Dermis microvascular lymphatic vessel endothelial cell (primary cell): ENCODE measurements around the gene CISD1. TPM values are rescaled to one million over a fixed set of nuclear protein-coding genes. Genes with fewer than 3 reads are reported as not detected.
A peak's percentile ranks its signal among the peaks of the same experiment; 100 is the strongest.

Experiments used
- DNase-seq, 2 donors: peaks; one replicate each; pipeline versions ENCODE4 v3.0.0 to v3.0.0-alpha.2; 2010; ENCODE audit warnings: low read depth in 2 of 2
- total RNA-seq: library from RNA; depleted of rRNA; stranded (reverse); fragments of >200 nt; gene quantifications from 2 replicates; pipeline ENCODE4 v1.2.1, GENCODE V29; 2014

The CISD1 gene
- total RNA-seq, 1 donor from 2014 or later = 20.3 TPM

DNA sequence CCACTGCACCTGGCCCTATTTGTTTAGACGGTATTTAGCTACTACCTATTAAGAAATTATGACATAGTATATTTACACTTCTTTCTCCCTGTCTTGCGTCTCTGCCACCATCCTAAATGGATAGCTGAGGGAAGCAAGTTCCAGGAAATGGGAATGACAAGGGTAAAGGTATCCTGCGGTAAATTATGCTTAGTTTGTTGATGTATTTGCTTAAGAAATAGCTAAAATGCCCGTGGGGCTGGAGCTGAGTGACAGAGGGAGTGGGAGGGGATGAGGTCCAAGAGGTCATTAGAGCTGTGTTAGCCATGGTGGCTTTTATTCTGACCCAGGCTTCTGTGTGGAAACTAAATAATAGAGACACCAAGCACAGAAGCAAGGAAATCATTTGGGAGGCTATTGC lies 36.9 kb downstream of the CISD1 start:
- no peak for DNase-seq

GRCh38 chr10:58307676-58308075 lies 38.7 kb downstream of the CISD1 start:
- no peak for DNase-seq

- DNase-seq = no peak
Observed at GRCh38 chr10:58311026-58311425, 42.1 kb downstream of the CISD1 start.

DNA sequence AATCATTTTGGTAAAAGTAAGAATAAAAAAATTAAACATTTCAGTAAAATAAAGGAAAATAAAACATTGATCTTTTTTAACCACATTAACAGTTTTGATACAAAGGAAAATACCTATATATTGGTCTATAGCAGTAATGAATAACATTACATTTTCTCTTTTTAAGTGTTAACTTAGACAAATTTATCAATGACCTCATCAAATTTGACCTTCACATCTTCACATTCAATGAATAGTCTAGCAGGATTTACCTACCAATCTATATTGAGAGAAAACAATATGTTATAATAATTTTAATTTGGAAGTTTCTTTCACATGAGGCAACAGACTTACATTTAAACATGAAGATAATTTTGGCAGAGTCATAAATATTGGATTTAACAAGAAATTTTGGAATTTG lies 47.9 kb downstream of the CISD1 start:
- no peak for DNase-seq

GRCh38 chr10:58318346-58318745 lies 49.4 kb downstream of the CISD1 start:
- DNase-seq = no peak

DNA sequence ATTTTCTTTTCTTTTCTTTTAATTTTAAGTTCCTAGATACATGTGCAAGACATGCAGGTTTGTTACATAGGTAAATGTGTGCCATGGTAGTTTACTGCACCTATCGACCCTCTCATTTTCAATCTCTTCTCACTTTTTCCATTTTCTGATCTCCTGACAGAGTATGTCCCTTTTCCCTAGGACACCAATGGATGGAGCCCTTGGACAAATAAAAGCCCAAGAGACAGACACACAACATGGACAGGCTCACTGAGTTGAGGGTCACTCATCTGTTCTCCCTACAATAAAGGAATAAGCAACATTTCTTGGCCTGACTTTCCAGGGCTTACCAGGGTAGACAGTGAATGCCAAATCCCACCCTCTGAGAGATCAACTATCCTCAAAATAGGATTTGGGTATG lies 50.6 kb downstream of the CISD1 start:
- no peak for DNase-seq

GRCh38 chr10:58320351-58321049 lies 51.5 kb downstream of the CISD1 start:
- DNase-seq = no peak

DNA sequence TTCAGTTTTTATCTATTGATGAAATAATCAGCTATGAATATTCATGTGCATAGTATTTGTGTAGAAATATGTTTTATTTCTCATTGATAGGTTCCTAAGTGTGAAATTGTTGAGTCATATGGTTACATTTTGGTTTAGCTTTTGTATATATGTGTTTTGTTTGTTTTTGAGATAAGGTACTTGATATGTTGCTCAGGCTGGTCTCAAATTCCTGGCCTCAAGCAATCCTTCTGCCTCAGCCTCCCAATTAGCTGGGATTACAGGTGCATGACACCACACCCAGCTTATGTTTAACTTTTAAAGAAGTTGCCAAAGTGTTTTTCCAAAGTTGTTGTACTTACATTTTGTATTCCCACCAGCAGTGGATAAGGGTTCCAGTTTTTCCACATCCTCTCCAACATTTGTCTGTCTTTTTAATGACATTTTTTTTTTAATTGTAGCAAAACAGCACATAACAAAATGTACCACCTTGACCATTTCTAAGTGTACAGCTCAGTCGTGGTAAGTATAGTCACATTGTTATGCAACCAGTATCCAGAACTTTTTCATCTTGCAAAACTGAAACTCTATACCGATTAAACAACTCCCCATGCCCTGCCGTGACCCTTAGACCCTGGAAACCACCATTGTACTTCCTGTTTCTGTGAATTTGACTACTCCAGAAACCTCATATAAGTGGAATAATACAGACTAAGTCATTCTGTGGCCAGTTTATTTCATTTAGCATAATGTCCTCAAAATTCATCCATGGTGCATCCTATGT lies 53.3 kb downstream of the CISD1 start:
- DNase-seq = no peak

GRCh38 chr10:58322835-58323209 lies 53.9 kb downstream of the CISD1 start:
- DNase-seq = no peak

- no peak for DNase-seq
Observed at GRCh38 chr10:58326967-58327381, 58.0 kb downstream of the CISD1 start.

- no peak for DNase-seq
Observed at GRCh38 chr10:58328233-58328632, 59.3 kb downstream of the CISD1 start.

DNA sequence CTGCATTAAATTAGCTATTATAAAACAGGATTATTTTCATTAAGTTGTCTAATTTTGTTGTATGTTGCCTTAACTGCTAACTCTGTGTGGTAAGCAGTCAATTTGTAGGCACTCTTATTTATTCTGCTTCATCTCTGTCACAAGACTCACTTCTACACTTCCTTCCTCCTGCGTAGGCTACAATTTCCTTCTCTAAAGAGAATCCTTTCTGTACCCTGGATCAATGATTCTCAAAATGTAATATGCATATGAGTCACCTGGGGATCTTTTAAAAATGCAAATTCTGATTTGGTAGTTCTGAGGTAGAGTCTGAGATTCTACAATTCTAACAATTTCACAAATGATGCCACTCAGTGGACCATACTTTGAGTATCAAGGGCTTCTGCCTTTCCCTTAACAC lies 61.5 kb downstream of the CISD1 start:
- DNase-seq = no peak

DNA sequence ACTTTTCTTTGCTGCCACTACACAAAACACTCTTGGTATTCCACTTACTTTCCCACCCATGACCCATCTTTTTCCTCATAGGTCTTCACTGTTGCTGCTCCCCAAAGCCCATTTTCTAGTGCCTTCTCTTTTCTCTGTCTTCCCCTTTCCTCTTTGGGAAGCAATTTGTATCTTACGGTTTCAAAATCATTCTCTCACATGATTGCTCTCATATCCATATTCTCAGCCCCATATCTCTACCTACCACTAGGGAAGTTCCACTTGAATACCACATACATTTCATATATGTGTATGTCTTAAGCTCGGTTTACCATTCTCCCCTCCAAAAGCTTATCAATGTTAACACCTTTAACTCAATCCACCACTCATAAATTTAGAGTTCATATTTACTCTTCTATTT lies 62.7 kb downstream of the CISD1 start:
- no peak for DNase-seq

DNA sequence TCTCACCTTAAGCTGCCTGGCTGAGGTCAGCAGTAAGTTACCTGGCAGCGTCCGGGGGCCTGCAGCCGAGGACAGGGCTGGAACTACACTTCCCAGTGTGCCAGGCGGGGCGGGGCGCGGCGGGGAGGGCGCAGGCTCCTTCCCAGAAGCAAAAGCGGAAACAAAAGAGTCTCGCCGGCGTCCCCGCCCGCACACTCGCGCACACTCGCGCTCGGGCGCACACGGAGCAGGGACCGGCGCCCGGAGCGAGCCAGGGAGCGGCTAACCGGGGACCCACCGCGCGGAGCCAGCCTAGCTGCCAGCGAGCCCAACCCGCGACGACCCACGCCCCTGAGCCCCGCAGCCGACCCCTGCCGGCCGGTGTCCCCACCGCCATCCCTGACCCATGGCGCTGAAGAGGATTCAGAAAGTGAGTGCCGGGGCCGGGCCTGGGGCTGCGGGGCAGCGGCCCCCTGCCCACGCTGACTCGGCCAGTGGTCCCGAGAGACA lies 65.9 kb downstream of the CISD1 start, which contains the start of gene UBE2D1:
UBE2D1 (plus strand) TSS at position 190 of the 489 bp plus-strand sequence; CDS start at position 386, 196 bp downstream.
- peak; percentile 14 to 73 for DNase-seq

- DNase-seq = peak in 1 of 2 donors; percentile 64
Observed at GRCh38 chr10:58335306-58336005, 66.5 kb downstream of the CISD1 start.

DNA sequence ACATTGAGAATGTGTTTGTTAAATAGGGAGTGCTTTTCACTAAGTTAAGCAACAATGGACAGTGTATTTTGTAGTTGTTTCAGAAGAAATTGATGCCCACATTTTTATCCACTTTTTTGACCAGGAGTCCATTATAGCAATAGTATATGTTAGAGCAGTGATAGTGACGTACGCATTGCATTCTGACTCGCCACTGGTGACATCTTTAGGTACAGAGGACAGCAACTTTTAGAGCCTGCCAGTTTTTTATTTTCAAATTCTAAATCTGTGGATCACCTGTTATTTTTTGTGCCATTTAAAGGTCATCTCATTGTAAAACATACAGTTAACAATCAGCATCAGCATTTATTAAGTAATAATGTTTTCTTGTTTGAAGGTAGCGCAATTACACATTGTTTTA lies 67.3 kb downstream of the CISD1 start:
- DNase-seq = no peak

Other genes with a start within 250 kb of the CISD1 start
- gene IPMK, start 1.3 kb upstream of the CISD1 start, total RNA-seq = 5.6 and 6.0 TPM in 2 replicates
- gene UBE2D1, start 65.8 kb downstream of the CISD1 start, total RNA-seq = 5.9 and 7.8 TPM in 2 replicates
- gene TFAM, start 116.2 kb downstream of the CISD1 start, total RNA-seq = 25.8 and 37.4 TPM in 2 replicates
- under 0.01 TPM in 1 of 2 replicates, not detected in the other for gene BICC1, start 243.7 kb downstream of the CISD1 start, total RNA-seq